Kidney (tissue), 22 donors: ENCODE measurements around the gene CASP6. TPM values are rescaled to one million over a fixed set of nuclear protein-coding genes. Genes with fewer than 3 reads are reported as not detected.

Experiments
- DNase-seq, 5 donors: peaks; one replicate each; pipeline ENCODE4 v3.0.0-alpha.2; 2013 to 2020
- FAIRE-seq: peaks from 2 replicates; lab custom pipeline; 2012; peaks lifted over from hg19 to GRCh38; lab: Jason Lieb, UNC
- H3K27ac ChIP-seq, 2 donors: one replicate each; pipeline ENCODE4 v1.7.0; 2013; ENCODE audit warnings: low read depth in 2 of 2, low read length in 2 of 2, inconsistent platforms in 1 of 2
- H3K27me3 ChIP-seq: one replicate; pipeline ENCODE4 v1.7.1; 2013; ENCODE audit warnings: low read length, inconsistent platforms; ENCODE audit not compliant: control insufficient read depth, insufficient read depth
- H3K36me3 ChIP-seq, 3 donors: one replicate each; pipeline versions ENCODE4 v1.7.0 to v1.7.1; 2013; ENCODE audit warnings: low read length in 3 of 3, control low read depth in 1 of 3, inconsistent platforms in 1 of 3; ENCODE audit not compliant: insufficient read depth in 3 of 3, control insufficient read depth in 2 of 3
- H3K4me1 ChIP-seq, 3 donors: one replicate each; pipeline versions ENCODE4 v1.7.0 to v1.7.1; 2013; ENCODE audit warnings: low read length in 3 of 3, inconsistent platforms in 1 of 3, low read depth in 1 of 3; ENCODE audit not compliant: control insufficient read depth in 2 of 3, insufficient read depth in 2 of 3
- H3K4me3 ChIP-seq, 3 donors: one replicate each; pipeline versions ENCODE4 v1.7.0 to v1.8.1; 2013; ENCODE audit warnings: low read length in 3 of 3, control low read depth in 1 of 3, inconsistent platforms in 1 of 3
- H3K9ac ChIP-seq, 3 donors: one replicate each; pipeline versions ENCODE4 v1.7.0 to v1.7.1; 2013; ENCODE audit warnings: low read length in 3 of 3, control low read depth in 1 of 3, inconsistent platforms in 1 of 3
- H3K9me3 ChIP-seq, 3 donors: one replicate each; pipeline versions ENCODE4 v1.7.0 to v1.7.1; 2013; ENCODE audit warnings: low read length in 3 of 3, control low read depth in 1 of 3, inconsistent platforms in 1 of 3; ENCODE audit not compliant: control insufficient read depth in 2 of 3, insufficient read depth in 1 of 3
- intact Hi-C: fragments of 100-400 bp; cut with DNase I; formaldehyde crosslinking; loops from one replicate; pipeline ENCODE4 v1.11.1; 2022
- long read RNA-seq, 10 donors: library from polyadenylated mRNA in 1 of 10; unstranded in 1 of 10; transcript quantifications; one replicate each; pipeline ENCODE4 v2.0.0 and lab custom pipeline, GENCODE V29; 2021 to 2026
- polyA plus RNA-seq: library from polyadenylated mRNA; stranded (reverse); fragments of 350-450 nt; fragmentation: Illumina TruSeq; extraction: RNeasy Lipid Tissue Mini Kit (QIAGEN cat#74804); gene quantifications from one replicate; pipeline ENCODE4 v1.2.3, GENCODE V29; 2014; ENCODE audit warnings: low read depth, low replicate concordance; ENCODE audit not compliant: insufficient read depth
- total RNA-seq: library from RNA; stranded (reverse); fragmentation: NEBNext Ultra II Directional; extraction: Animal tissue kit (Norgen Biotek cat#: 25700); gene quantifications from one replicate; pipeline ENCODE4 v1.2.1, GENCODE V29; 2021
- TF ChIP-seq, protein P1 (sequence below): IDR thresholded peaks from 3 replicates; pipeline ENCODE4 v1.5.1; 2012; ENCODE audit warnings: mild to moderate bottlenecking, moderate library complexity, borderline replicate concordance; ENCODE audit not compliant: insufficient read depth; ENCODE audit errors: extremely low read depth
- donor health status: control.
- donor health status: control.
- donor health status: control.
- donor health status: control.
- donor health status: control.
- donor health status: DM: yes; HTN: yes; CAD: no.
- donor health status: Normal renal cell carcinoma (clear cell type).

Gene CASP6
- total RNA-seq (21.6 TPM), polyA plus RNA-seq (20.7 TPM)
- long read RNA-seq, donor 1, transcript CASP6-201 (7 exons, 1,548 nt) = major isoform, 15 of 15 reads
- long read RNA-seq, donor 1, partial matches to known transcripts = 0 of 15 reads
- long read RNA-seq, donor 1, other reads (novel, unspliced or antisense) = 0 of 15 reads
- long read RNA-seq, donor 2, transcript CASP6-201 (7 exons, 1,548 nt) = major isoform, 15 of 15 reads
- long read RNA-seq, donor 2, partial matches to known transcripts = 0 of 15 reads
- long read RNA-seq, donor 2, other reads (novel, unspliced or antisense) = 0 of 15 reads
- long read RNA-seq, donor 3, transcript CASP6-201 (7 exons, 1,548 nt) = major isoform, 11 of 11 reads
- long read RNA-seq, donor 3, partial matches to known transcripts = 0 of 11 reads
- long read RNA-seq, donor 3, other reads (novel, unspliced or antisense) = 0 of 11 reads
- long read RNA-seq, donor 4, transcript CASP6-201 (7 exons, 1,548 nt) = major isoform, 13 of 13 reads
- long read RNA-seq, donor 4, partial matches to known transcripts = 0 of 13 reads
- long read RNA-seq, donor 4, other reads (novel, unspliced or antisense) = 0 of 13 reads
- long read RNA-seq, donor 5, partial matches to known transcripts = 0 of 1 reads
- long read RNA-seq, donor 5, other reads (novel, unspliced or antisense) = 0 of 1 reads
- long read RNA-seq, donor 6, transcript CASP6-201 (7 exons, 1,548 nt) = major isoform, 21 of 22 reads
- long read RNA-seq, donor 6, partial matches to known transcripts = 0 of 22 reads
- long read RNA-seq, donor 6, other reads (novel, unspliced or antisense) = 0 of 22 reads
- long read RNA-seq, donor 7, transcript CASP6-201 (7 exons, 1,548 nt) = major isoform, 20 of 28 reads
- long read RNA-seq, donor 7, partial matches to known transcripts = 0 of 28 reads
- long read RNA-seq, donor 7, other reads (novel, unspliced or antisense) = 8 of 28 reads
- long read RNA-seq, donor 8, transcript CASP6-201 (7 exons, 1,548 nt) = major isoform, 5 of 6 reads
- long read RNA-seq, donor 8, partial matches to known transcripts = 0 of 6 reads
- long read RNA-seq, donor 8, other reads (novel, unspliced or antisense) = 0 of 6 reads
- long read RNA-seq, donor 9, transcript CASP6-201 (7 exons, 1,548 nt) = major isoform, 7 of 8 reads
- long read RNA-seq, donor 9, partial matches to known transcripts = 0 of 8 reads
- long read RNA-seq, donor 9, other reads (novel, unspliced or antisense) = 0 of 8 reads
- long read RNA-seq, donor 10, transcript CASP6-201 (7 exons, 1,548 nt) = major isoform, 7 of 7 reads
- long read RNA-seq, donor 10, partial matches to known transcripts = 0 of 7 reads
- long read RNA-seq, donor 10, other reads (novel, unspliced or antisense) = 0 of 7 reads

DNA sequence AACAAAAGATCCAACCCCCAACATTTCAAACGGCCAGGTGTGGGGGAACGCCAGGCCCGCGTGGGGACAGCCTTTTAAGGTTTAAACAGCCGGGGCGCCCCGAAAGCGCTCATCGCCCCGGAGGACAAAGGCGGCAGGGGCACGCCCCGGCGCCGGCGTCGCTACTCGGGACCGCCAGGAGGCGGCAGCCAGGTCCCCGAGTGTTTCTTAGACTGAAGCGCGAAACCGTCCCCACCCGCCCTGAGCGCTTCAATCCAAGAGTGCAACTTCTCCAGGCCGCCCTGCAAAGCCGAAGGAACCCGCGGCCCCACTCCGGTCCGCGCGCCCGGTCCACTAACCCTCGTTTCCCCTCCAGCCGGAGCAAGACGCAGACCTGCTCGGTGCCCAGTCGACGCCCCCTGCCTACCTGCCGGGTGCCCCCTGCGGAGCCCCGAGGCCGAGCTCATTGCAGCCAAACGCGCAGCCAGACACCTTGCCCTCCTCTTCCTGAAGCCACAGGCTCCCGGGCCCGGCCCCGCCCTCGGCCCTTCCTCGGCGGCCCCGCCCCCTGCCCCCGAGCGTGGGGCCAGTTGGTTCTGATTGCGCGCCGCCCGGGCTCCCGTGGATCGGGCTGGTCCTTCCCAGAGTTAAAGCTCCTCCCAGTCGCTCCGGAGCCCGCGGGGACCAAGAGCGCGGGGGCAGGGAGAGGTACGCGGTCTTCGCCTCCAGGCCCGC, at the start of gene CASP6:
CASP6 (minus strand) TSS at position 496 of the 714 bp plus-strand sequence; CDS start at position 446, 50 bp downstream.
- H3K4me1 ChIP-seq = peaks cover 0 to 14% (median 8%) of the 10 kb centered on the region in 3 donors
- peak within 1 kb of the TSS; percentile 78 to 83 for H3K27ac ChIP-seq
- DNase-seq (peak; percentile 86 to 95 (median 91)), FAIRE-seq (no peak)
- H3K4me3 ChIP-seq = peak within 1 kb of the TSS; percentile 75 to 79 (median 75)
- TF ChIP-seq, protein P1, sequence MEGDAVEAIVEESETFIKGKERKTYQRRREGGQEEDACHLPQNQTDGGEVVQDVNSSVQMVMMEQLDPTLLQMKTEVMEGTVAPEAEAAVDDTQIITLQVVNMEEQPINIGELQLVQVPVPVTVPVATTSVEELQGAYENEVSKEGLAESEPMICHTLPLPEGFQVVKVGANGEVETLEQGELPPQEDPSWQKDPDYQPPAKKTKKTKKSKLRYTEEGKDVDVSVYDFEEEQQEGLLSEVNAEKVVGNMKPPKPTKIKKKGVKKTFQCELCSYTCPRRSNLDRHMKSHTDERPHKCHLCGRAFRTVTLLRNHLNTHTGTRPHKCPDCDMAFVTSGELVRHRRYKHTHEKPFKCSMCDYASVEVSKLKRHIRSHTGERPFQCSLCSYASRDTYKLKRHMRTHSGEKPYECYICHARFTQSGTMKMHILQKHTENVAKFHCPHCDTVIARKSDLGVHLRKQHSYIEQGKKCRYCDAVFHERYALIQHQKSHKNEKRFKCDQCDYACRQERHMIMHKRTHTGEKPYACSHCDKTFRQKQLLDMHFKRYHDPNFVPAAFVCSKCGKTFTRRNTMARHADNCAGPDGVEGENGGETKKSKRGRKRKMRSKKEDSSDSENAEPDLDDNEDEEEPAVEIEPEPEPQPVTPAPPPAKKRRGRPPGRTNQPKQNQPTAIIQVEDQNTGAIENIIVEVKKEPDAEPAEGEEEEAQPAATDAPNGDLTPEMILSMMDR = peak; percentile 51
- intact Hi-C loops = loop anchor here (10.0 kb wide), 1 partner anchor 102 kb away; the partner anchor contains the start of gene CFI
- H3K27me3 ChIP-seq = no peaks in the 10 kb centered on the region
- H3K36me3 ChIP-seq = peaks cover 0 to 3% (median 0%) of the 10 kb centered on the region in 3 donors
- H3K9ac ChIP-seq = peak within 1 kb of the TSS; percentile 29 to 74 (median 43)
- H3K9me3 ChIP-seq = no peaks in the 10 kb centered on the region

DNA sequence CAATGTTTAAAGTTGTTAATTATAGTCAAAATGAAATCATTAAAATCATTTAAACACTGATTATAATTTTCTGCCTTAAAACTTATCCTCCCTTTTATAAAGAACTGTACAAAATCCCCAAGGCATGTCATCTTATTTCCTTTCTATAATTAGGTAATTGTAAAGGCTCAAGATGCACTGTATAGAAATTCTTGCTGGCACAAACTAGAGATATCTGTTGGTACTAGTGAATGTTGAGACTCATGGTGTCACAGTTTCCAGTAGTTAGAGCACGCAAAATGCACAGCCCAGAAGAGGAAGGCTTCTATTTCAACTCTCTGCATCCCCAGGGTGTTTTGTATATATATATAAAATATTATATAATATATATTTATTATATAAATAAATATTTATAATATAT, 49.3 kb upstream of the CASP6 start:
- Histone ChIP-seq H3K9me3 (no peaks in the 10 kb centered on the region), H3K4me3 (no peak overlapping the region), H3K4me1 (no peaks in the 10 kb centered on the region), H3K9ac (no peak overlapping the region), H3K36me3 (peaks cover 0 to 12% (median 6%) of the 10 kb centered on the region in 3 donors), H3K27ac (no peak overlapping the region), H3K27me3 (no peaks in the 10 kb centered on the region)
- FAIRE-seq (no peak), DNase-seq (peak in 2 of 5 donors; percentile 7 to 31)
- intact Hi-C loops = no loop called here
- TF ChIP-seq, protein P1 = no peak

DNA sequence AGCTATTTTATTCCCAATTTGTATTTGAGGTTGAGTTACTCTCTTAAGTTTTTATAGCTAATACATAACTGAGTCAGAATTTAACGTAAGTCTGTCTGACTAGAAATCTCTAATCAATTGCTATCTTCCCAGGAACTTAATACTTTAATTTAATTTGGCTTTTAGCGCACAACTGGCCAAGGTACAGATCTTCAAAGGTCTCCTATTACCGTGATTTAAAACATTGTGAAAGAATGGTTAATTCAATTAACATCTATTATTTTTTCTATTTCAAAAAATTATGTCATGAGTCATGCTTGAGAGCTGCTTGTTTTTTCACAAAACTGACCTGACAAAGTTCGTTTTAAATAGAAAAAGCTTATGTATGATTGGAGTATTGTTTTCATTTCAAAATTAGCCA, 48.6 kb upstream of the CASP6 start:
- DNase-seq (no peak), FAIRE-seq (no peak)
- Histone ChIP-seq H3K27ac (no peak overlapping the region), H3K4me1 (no peaks in the 10 kb centered on the region), H3K9ac (no peak overlapping the region), H3K9me3 (no peaks in the 10 kb centered on the region), H3K27me3 (no peaks in the 10 kb centered on the region), H3K4me3 (no peak overlapping the region), H3K36me3 (peaks cover 0 to 12% (median 6%) of the 10 kb centered on the region in 3 donors)
- intact Hi-C loops = no loop called here
- TF ChIP-seq, protein P1 = no peak
